ENCODE results near the gene ST8SIA2.

ST8SIA2 gene

GRCh38 chr15:92393071-92393979 is at the start of gene ST8SIA2:
Gene ST8SIA2, plus strand, starts transcription at chr15:92393881. Its CDS starts 184 bp downstream, at chr15:92394065.
- no peak for DNase-seq (ENCODE audit: low spot score)

- DNase-seq (ENCODE audit: low spot score) = no peak
Measured at GRCh38 chr15:92343924-92344643, 49.6 kb upstream of the ST8SIA2 start.

GRCh38 chr15:92346063-92346462 is 47.6 kb upstream of the ST8SIA2 start:
- DNase-seq (ENCODE audit: low spot score) = peak; percentile 30

- DNase-seq (ENCODE audit: low spot score) = no peak
Measured at GRCh38 chr15:92355307-92355706, 38.4 kb upstream of the ST8SIA2 start.

- no peak for DNase-seq (ENCODE audit: low spot score)
Measured at GRCh38 chr15:92361321-92362000, 32.2 kb upstream of the ST8SIA2 start.

- DNase-seq (ENCODE audit: low spot score) = no peak
Measured at GRCh38 chr15:92362001-92362350, 31.7 kb upstream of the ST8SIA2 start.

GRCh38 chr15:92365084-92365483 is 28.6 kb upstream of the ST8SIA2 start:
- no peak for DNase-seq (ENCODE audit: low spot score)

- no peak for DNase-seq (ENCODE audit: low spot score)
Measured at GRCh38 chr15:92365906-92366305, 27.8 kb upstream of the ST8SIA2 start.

GRCh38 chr15:92366381-92366780 is 27.3 kb upstream of the ST8SIA2 start:
- no peak for DNase-seq (ENCODE audit: low spot score)

- no peak for DNase-seq (ENCODE audit: low spot score)
Measured at GRCh38 chr15:92375057-92375456, 18.6 kb upstream of the ST8SIA2 start.

- DNase-seq (ENCODE audit: low spot score) = no peak
Measured at GRCh38 chr15:92376109-92376508, 17.6 kb upstream of the ST8SIA2 start.

- DNase-seq (ENCODE audit: low spot score) = peak; percentile 38
Measured at GRCh38 chr15:92377083-92377789, 16.4 kb upstream of the ST8SIA2 start.

- no peak for DNase-seq (ENCODE audit: low spot score)
Measured at GRCh38 chr15:92383519-92384324, 10.0 kb upstream of the ST8SIA2 start.

- DNase-seq (ENCODE audit: low spot score) = no peak
Measured at GRCh38 chr15:92384381-92384780, 9.3 kb upstream of the ST8SIA2 start.

- DNase-seq (ENCODE audit: low spot score) = no peak
Measured at GRCh38 chr15:92385096-92385495, 8.6 kb upstream of the ST8SIA2 start.

- no peak for DNase-seq (ENCODE audit: low spot score)
Measured at GRCh38 chr15:92391640-92392039, 2.0 kb upstream of the ST8SIA2 start.

GRCh38 chr15:92392462-92392861 is 1.2 kb upstream of the ST8SIA2 start:
- DNase-seq (ENCODE audit: low spot score) = no peak

- DNase-seq (ENCODE audit: low spot score) = no peak
Measured at GRCh38 chr15:92393980-92394308, 263 bp downstream of the ST8SIA2 start.

- DNase-seq (ENCODE audit: low spot score) = no peak
Measured at GRCh38 chr15:92394309-92395097, 822 bp downstream of the ST8SIA2 start.

GRCh38 chr15:92395098-92395635 is 1.5 kb downstream of the ST8SIA2 start:
- DNase-seq (ENCODE audit: low spot score) = no peak

All from kidney capillary endothelial cell (primary cell).